Activated CD4-positive, alpha-beta T cell treated with anti-CD3 and anti-CD28 coated beads, Interleukin-2, amount 10 ng/mL, durations not matched to agents 7 days and 5 days (primary cell): ENCODE measurements around the gene TRIM39. TPM values are rescaled to one million over a fixed set of nuclear protein-coding genes. Genes with fewer than 3 reads are reported as not detected.
"Not testable (repeated sequence)": the region's sequence is repeated elsewhere in the genome, so short reads cannot be mapped to it uniquely, and the experiment has no call there.

Experiments used
- CTCF ChIA-PET: fragments of 350-600 bp; sonication (Branson Sonifier 250); formaldehyde crosslinking; loops from one replicate; lab custom pipeline; 2021; ENCODE audit warnings: antibody characterized with exemption; lab: Charles Lee
- POLR2A ChIA-PET: fragments of 350-600 bp; sonication (Branson Sonifier 250); formaldehyde crosslinking; loops from one replicate; lab custom pipeline; 2021; ENCODE audit warnings: antibody characterized with exemption; lab: Charles Lee
- DNase-seq: peaks from one replicate; pipeline ENCODE4 v3.0.0-alpha.2; 2020
- H3K27ac Mint-ChIP-seq: one replicate; pipeline ENCODE4 v1.8.0; 2021; ENCODE audit warnings: mild to moderate bottlenecking, moderate library complexity, mixed read lengths
- H3K27me3 Mint-ChIP-seq: one replicate; pipeline ENCODE4 v1.8.0; 2021; ENCODE audit warnings: mixed read lengths
- H3K36me3 Mint-ChIP-seq: one replicate; pipeline ENCODE4 v1.8.0; 2021; ENCODE audit warnings: low read depth, mixed read lengths
- H3K4me1 Mint-ChIP-seq: one replicate; pipeline ENCODE4 v1.8.0; 2021; ENCODE audit warnings: mixed read lengths
- H3K4me3 Mint-ChIP-seq: one replicate; pipeline ENCODE4 v1.8.0; 2021; ENCODE audit warnings: mild to moderate bottlenecking, moderate library complexity, mixed read lengths
- H3K9me3 Mint-ChIP-seq: one replicate; pipeline ENCODE4 v1.8.0; 2021; ENCODE audit warnings: mixed read lengths
- total RNA-seq, 2 experiments: library from RNA; stranded (reverse); gene quantifications; one replicate each; pipeline ENCODE4 v1.2.3, GENCODE V29; 2021

The TRIM39 gene
- total RNA-seq: 10 to 100 TPM; 13.0 to 15.4 TPM

GRCh38 chr6:30326526-30327231, at the start of gene TRIM39:
Gene TRIM39, plus strand, starts transcription at chr6:30326927. Its CDS starts 2,391 bp downstream, at chr6:30329318.
- H3K27ac Mint-ChIP-seq: peak within 1 kb of the TSS; percentile 97

GRCh38 chr6:30280988-30281387, 45.7 kb upstream of the TRIM39 start:
- H3K4me3 Mint-ChIP-seq, POLR2A ChIA-PET, H3K27ac Mint-ChIP-seq, DNase-seq, CTCF ChIA-PET, H3K4me1 Mint-ChIP-seq: not testable (repeated sequence)
- Mint-ChIP-seq H3K36me3 (peaks cover 32% of the 10 kb centered on the region), H3K9me3 (peaks cover 62% of the 10 kb centered on the region), H3K27me3 (peaks cover 17% of the 10 kb centered on the region)

More at GRCh38 chr6:30326526-30327231, at the start of gene TRIM39:
- Mint-ChIP-seq H3K4me3 (peak within 1 kb of the TSS; percentile 90), H3K4me1 (peaks cover 58% of the 10 kb centered on the region), H3K27me3 (no peaks in the 10 kb centered on the region), H3K9me3 (no peaks in the 10 kb centered on the region), H3K36me3 (peaks cover 35% of the 10 kb centered on the region)
- peak; percentile 91 for DNase-seq
- ChIA-PET CTCF (interaction anchor here (1.0 kb wide), 1 partner anchor 21 kb away, joined by 3 read pairs; no protein-coding TSS in a partner anchor), POLR2A (interaction anchor here (0.6 kb wide), 1 partner anchor 113 kb away, joined by 3 read pairs; no protein-coding TSS in a partner anchor)

- DNase-seq: no peak
- peaks cover 10% of the 10 kb centered on the region for H3K27me3 Mint-ChIP-seq
- H3K27ac Mint-ChIP-seq: no peak overlapping the region
- peaks cover 37% of the 10 kb centered on the region for H3K36me3 Mint-ChIP-seq
- H3K9me3 Mint-ChIP-seq: peaks cover 69% of the 10 kb centered on the region
- no peaks in the 10 kb centered on the region for H3K4me1 Mint-ChIP-seq
- H3K4me3 Mint-ChIP-seq: no peak overlapping the region
- ChIA-PET CTCF (no interaction called here), POLR2A (no interaction called here)
These were observed 44.2 kb upstream of the TRIM39 start for GRCh38 chr6:30282522-30282921.

GRCh38 chr6:30283761-30284160, 43.0 kb upstream of the TRIM39 start:
- Mint-ChIP-seq H3K27me3 (peaks cover 6% of the 10 kb centered on the region), H3K4me3 (no peak overlapping the region), H3K9me3 (peaks cover 76% of the 10 kb centered on the region), H3K27ac (no peak overlapping the region), H3K4me1 (no peaks in the 10 kb centered on the region), H3K36me3 (peaks cover 46% of the 10 kb centered on the region)
- POLR2A ChIA-PET: no interaction called here
- no peak for DNase-seq
- CTCF ChIA-PET: no interaction called here

- CTCF ChIA-PET: no interaction called here
- Mint-ChIP-seq H3K27ac (no peak overlapping the region), H3K36me3 (peaks cover 65% of the 10 kb centered on the region), H3K4me1 (no peaks in the 10 kb centered on the region), H3K27me3 (peaks cover 3% of the 10 kb centered on the region), H3K9me3 (peaks cover 63% of the 10 kb centered on the region), H3K4me3 (no peak overlapping the region)
- POLR2A ChIA-PET: no interaction called here
- no peak for DNase-seq
These were observed 39.6 kb upstream of the TRIM39 start for GRCh38 chr6:30287139-30287538.

- H3K9me3 Mint-ChIP-seq: peaks cover 16% of the 10 kb centered on the region
- ChIA-PET POLR2A (no interaction called here), CTCF (interaction anchor here (0.6 kb wide), 1 partner anchor 13 kb away, joined by 3 read pairs; no protein-coding TSS in a partner anchor)
- no peak for DNase-seq
- no peak overlapping the region for H3K4me3 Mint-ChIP-seq
- no peak overlapping the region for H3K27ac Mint-ChIP-seq
- H3K4me1 Mint-ChIP-seq: no peaks in the 10 kb centered on the region
- H3K36me3 Mint-ChIP-seq: peaks cover 56% of the 10 kb centered on the region
- no peaks in the 10 kb centered on the region for H3K27me3 Mint-ChIP-seq
These were observed 30.9 kb upstream of the TRIM39 start for GRCh38 chr6:30295837-30296236.

GRCh38 chr6:30304002-30304401, 22.7 kb upstream of the TRIM39 start:
- peaks cover 17% of the 10 kb centered on the region for H3K9me3 Mint-ChIP-seq
- no peaks in the 10 kb centered on the region for H3K27me3 Mint-ChIP-seq
- DNase-seq: no peak
- H3K4me1 Mint-ChIP-seq: peaks cover 20% of the 10 kb centered on the region
- ChIA-PET CTCF (interaction anchor here (1.7 kb wide), 1 partner anchor 11 kb away, joined by 3 read pairs; no protein-coding TSS in a partner anchor), POLR2A (no interaction called here)
- peaks cover 72% of the 10 kb centered on the region for H3K36me3 Mint-ChIP-seq
- H3K4me3 Mint-ChIP-seq: no peak overlapping the region
- no peak overlapping the region for H3K27ac Mint-ChIP-seq

- Mint-ChIP-seq H3K4me1 (peaks cover 9% of the 10 kb centered on the region), H3K27ac (no peak overlapping the region), H3K27me3 (no peaks in the 10 kb centered on the region), H3K9me3 (no peaks in the 10 kb centered on the region), H3K4me3 (no peak overlapping the region), H3K36me3 (peaks cover 66% of the 10 kb centered on the region)
- ChIA-PET POLR2A (no interaction called here), CTCF (interaction anchor here (0.6 kb wide), 1 partner anchor 85 kb away, joined by 5 read pairs; no protein-coding TSS in a partner anchor)
- no peak for DNase-seq
These were observed 15.6 kb upstream of the TRIM39 start for GRCh38 chr6:30311101-30311500.

- DNase-seq: no peak
- Mint-ChIP-seq H3K36me3 (peaks cover 68% of the 10 kb centered on the region), H3K27me3 (no peaks in the 10 kb centered on the region), H3K4me3 (no peak overlapping the region), H3K27ac (no peak overlapping the region), H3K9me3 (no peaks in the 10 kb centered on the region), H3K4me1 (peaks cover 9% of the 10 kb centered on the region)
- ChIA-PET CTCF (interaction anchor here (0.9 kb wide), 1 partner anchor 69 kb away, joined by 3 read pairs; no protein-coding TSS in a partner anchor), POLR2A (no interaction called here)
These were observed 15.1 kb upstream of the TRIM39 start for GRCh38 chr6:30311671-30312070.

- DNase-seq: no peak
- no peaks in the 10 kb centered on the region for H3K9me3 Mint-ChIP-seq
- peaks cover 65% of the 10 kb centered on the region for H3K36me3 Mint-ChIP-seq
- POLR2A ChIA-PET: no interaction called here
- CTCF ChIA-PET: interaction anchor here (0.9 kb wide), 1 partner anchor 68 kb away, joined by 3 read pairs; no protein-coding TSS in a partner anchor
- no peak overlapping the region for H3K4me3 Mint-ChIP-seq
- no peaks in the 10 kb centered on the region for H3K27me3 Mint-ChIP-seq
- H3K27ac Mint-ChIP-seq: no peak overlapping the region
- H3K4me1 Mint-ChIP-seq: peaks cover 10% of the 10 kb centered on the region
These were observed 14.5 kb upstream of the TRIM39 start for GRCh38 chr6:30312266-30312665.

- Mint-ChIP-seq H3K27ac (no peak overlapping the region), H3K4me1 (peaks cover 15% of the 10 kb centered on the region), H3K9me3 (no peaks in the 10 kb centered on the region), H3K27me3 (no peaks in the 10 kb centered on the region), H3K4me3 (no peak overlapping the region), H3K36me3 (peaks cover 65% of the 10 kb centered on the region)
- ChIA-PET CTCF (no interaction called here), POLR2A (no interaction called here)
- DNase-seq: no peak
These were observed 13.9 kb upstream of the TRIM39 start for GRCh38 chr6:30312676-30313321.

- DNase-seq: no peak
- peaks cover 32% of the 10 kb centered on the region for H3K4me1 Mint-ChIP-seq
- H3K4me3 Mint-ChIP-seq: no peak overlapping the region
- no peak overlapping the region for H3K27ac Mint-ChIP-seq
- POLR2A ChIA-PET: interaction anchor here (0.6 kb wide), 1 partner anchor 11 kb away, joined by 3 read pairs; no protein-coding TSS in a partner anchor
- no peaks in the 10 kb centered on the region for H3K27me3 Mint-ChIP-seq
- CTCF ChIA-PET: interaction anchor here (0.8 to 1.4 kb wide), 3 partner anchors 11 to 59 kb away, joined by 3 read pairs; no protein-coding TSS in a partner anchor
- H3K36me3 Mint-ChIP-seq: peaks cover 65% of the 10 kb centered on the region
- no peaks in the 10 kb centered on the region for H3K9me3 Mint-ChIP-seq
These were observed 11.6 kb upstream of the TRIM39 start for GRCh38 chr6:30315156-30315555.
